GM12891 (cell line): ENCODE results near the gene NISCH.

Experiments
- DNase-seq: peaks from one replicate; pipeline ENCODE4 v3.0.0; 2011; ENCODE audit warnings: low spot score; ENCODE audit not compliant: insufficient read length
- FAIRE-seq: peaks from 2 replicates; lab custom pipeline; 2011; peaks lifted over from hg19 to GRCh38; lab: Jason Lieb, UNC
- PAX5 ChIP-seq: IDR thresholded peaks from 2 replicates; pipeline ENCODE4 v1.6.1; 2011; ENCODE audit warnings: low read length, moderate library complexity, mild to moderate bottlenecking; ENCODE audit not compliant: insufficient read depth, severe bottlenecking
- POLR2A ChIP-seq: IDR thresholded peaks from 2 replicates; pipeline ENCODE4 v1.6.1; 2011; ENCODE audit warnings: low read depth, low read length, control low read depth
- POLR2AphosphoS5 ChIP-seq: IDR thresholded peaks from 2 replicates; pipeline ENCODE4 v1.6.1; 2011; ENCODE audit warnings: low read depth, low read length, control low read depth
- POU2F2 ChIP-seq: IDR thresholded peaks from 2 replicates; pipeline ENCODE4 v1.6.1; 2011; ENCODE audit warnings: low read depth, mild to moderate bottlenecking, control low read depth, low read length, moderate library complexity
- SPI1 ChIP-seq: IDR thresholded peaks from 2 replicates; pipeline ENCODE4 v1.6.1; 2011; ENCODE audit warnings: low read depth, low read length, control low read depth
- TAF1 ChIP-seq: IDR thresholded peaks from 2 replicates; pipeline ENCODE4 v1.6.1; 2011; ENCODE audit warnings: low read depth, low read length, control low read depth

Gene NISCH

GRCh38 chr3:52518723-52519444, 63.5 kb downstream of the NISCH start:
- DNase-seq, result no peak
- FAIRE-seq, result no peak
- no peak for TF ChIP-seq POLR2AphosphoS5
- no peak for TF ChIP-seq SPI1
- no peak for TF ChIP-seq PAX5
- TF ChIP-seq POLR2A, result no peak
- no peak for TF ChIP-seq POU2F2
- TF ChIP-seq TAF1, result no peak

GRCh38 chr3:52519445-52520140, 64.2 kb downstream of the NISCH start:
- TF ChIP-seq SPI1 (no peak), POLR2AphosphoS5 (no peak), PAX5 (no peak), POU2F2 (no peak), TAF1 (no peak), POLR2A (no peak)
- FAIRE-seq (no peak), DNase-seq (no peak)

GRCh38 chr3:52520141-52520667, 64.8 kb downstream of the NISCH start:
- no peak for FAIRE-seq
- TF ChIP-seq POLR2AphosphoS5 (no peak), SPI1 (no peak), PAX5 (no peak), POU2F2 (no peak), TAF1 (no peak), POLR2A (no peak)
- no peak for DNase-seq

- FAIRE-seq (no peak), DNase-seq (no peak)
- no peak for TF ChIP-seq PAX5
- TF ChIP-seq POLR2A, result no peak
- TF ChIP-seq POU2F2, result no peak
- TF ChIP-seq TAF1, result no peak
- no peak for TF ChIP-seq POLR2AphosphoS5
- TF ChIP-seq SPI1, result no peak
These were observed 65.5 kb downstream of the NISCH start for GRCh38 chr3:52520716-52521487.

- FAIRE-seq, result no peak
- TF ChIP-seq POLR2AphosphoS5 (no peak), SPI1 (no peak), POU2F2 (no peak), PAX5 (no peak), TAF1 (no peak), POLR2A (no peak)
- DNase-seq, result no peak
These were observed 66.1 kb downstream of the NISCH start for GRCh38 chr3:52521488-52521824.

GRCh38 chr3:52521881-52522650, 66.7 kb downstream of the NISCH start:
- DNase-seq (no peak), FAIRE-seq (no peak)
- no peak for TF ChIP-seq TAF1
- TF ChIP-seq SPI1, result no peak
- TF ChIP-seq POU2F2, result no peak

GRCh38 chr3:52522651-52523251, 67.3 kb downstream of the NISCH start:
- no peak for TF ChIP-seq POLR2AphosphoS5
- no peak for TF ChIP-seq POLR2A
- TF ChIP-seq POU2F2, result no peak
- TF ChIP-seq PAX5, result no peak
- no peak for TF ChIP-seq TAF1
- no peak for TF ChIP-seq SPI1
- no peak for DNase-seq
- FAIRE-seq, result no peak

GRCh38 chr3:52523386-52524257, 68.2 kb downstream of the NISCH start:
- FAIRE-seq (no peak), DNase-seq (no peak)
- TF ChIP-seq TAF1 (no peak), POLR2AphosphoS5 (no peak), POU2F2 (no peak), SPI1 (no peak), PAX5 (no peak), POLR2A (no peak)
